HG03045 (cell line): ENCODE results near the gene OTOGL.
"Not testable (repeated sequence)": the region's sequence is repeated elsewhere in the genome, so short reads cannot be mapped to it uniquely, and the experiment has no call there.

Source experiments
- ATAC-seq: cut with Tn5 transposase; IDR thresholded peaks from one replicate; pipeline ENCODE4 v1.9.1; 2021; ENCODE audit warnings: mild to moderate bottlenecking, moderate library complexity; ENCODE audit not compliant: unreplicated experiment

The OTOGL gene

GRCh38 chr12:80213871-80214270 is 114.5 kb downstream of the OTOGL start:
- no peak for ATAC-seq

GRCh38 chr12:80217011-80217535 is 117.7 kb downstream of the OTOGL start:
- ATAC-seq = no peak

GRCh38 chr12:80218925-80219324 is 119.6 kb downstream of the OTOGL start:
- ATAC-seq = not testable (repeated sequence)

GRCh38 chr12:80219345-80219744 is 120.0 kb downstream of the OTOGL start:
- no peak for ATAC-seq

DNA sequence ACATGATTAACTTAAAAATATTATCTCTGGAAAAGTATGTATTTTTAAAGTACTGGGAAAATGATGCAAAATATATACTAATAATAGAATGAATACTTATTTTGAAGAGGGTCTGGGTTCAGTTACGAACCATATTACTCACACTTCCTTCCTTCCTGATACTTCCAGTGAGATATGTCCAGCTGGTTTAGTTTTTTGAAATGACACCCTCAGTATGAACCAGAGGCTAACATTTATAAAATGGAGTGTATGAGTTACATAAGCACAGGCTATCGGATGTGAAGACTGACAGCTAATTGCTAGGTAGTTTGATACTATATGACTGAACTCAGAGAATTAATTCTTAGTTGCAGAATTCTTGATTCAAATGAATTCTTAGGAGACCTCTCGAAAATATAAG is 122.9 kb downstream of the OTOGL start:
- no peak for ATAC-seq

DNA sequence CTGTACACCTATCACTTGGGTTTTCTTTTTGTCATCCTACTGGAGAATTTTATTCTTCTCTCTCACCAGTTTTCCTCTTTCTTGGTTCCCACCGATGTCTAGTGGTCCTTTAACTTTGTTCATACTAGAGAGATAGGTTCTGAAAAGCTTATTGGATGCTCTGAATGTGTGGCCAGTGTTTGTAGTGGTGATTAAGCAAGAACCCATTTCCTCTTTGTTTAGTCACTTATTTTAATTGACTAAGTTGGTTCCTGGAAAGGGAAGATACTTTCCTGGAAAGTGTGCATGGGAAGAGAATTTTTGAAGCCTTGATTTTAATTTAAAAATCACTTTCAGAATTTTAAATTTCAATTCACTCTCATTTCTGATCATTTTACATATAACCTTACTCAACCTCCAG is 127.2 kb downstream of the OTOGL start:
- ATAC-seq = no peak

- not testable (repeated sequence) for ATAC-seq
Observed at GRCh38 chr12:80227904-80228303, 128.6 kb downstream of the OTOGL start.

DNA sequence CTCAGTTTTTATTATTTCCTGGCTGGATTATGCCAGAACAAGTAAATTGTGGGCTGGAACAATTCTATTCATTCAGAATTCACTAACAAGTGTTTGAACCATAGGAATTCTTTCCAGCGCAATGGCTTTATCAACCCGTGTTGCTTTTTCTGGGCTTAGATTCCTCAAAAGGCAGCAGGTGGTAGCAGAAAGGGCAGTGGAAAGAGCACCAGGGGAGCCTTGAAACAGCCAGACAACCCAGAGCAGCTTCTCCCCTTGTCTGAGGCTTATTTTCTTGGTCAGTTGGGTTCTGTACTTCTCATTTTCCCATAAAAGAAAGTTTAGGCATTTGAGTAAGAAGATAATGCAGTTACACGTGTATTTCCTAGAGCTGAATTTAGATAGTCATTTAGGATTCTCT is 130.7 kb downstream of the OTOGL start:
- ATAC-seq = no peak

DNA sequence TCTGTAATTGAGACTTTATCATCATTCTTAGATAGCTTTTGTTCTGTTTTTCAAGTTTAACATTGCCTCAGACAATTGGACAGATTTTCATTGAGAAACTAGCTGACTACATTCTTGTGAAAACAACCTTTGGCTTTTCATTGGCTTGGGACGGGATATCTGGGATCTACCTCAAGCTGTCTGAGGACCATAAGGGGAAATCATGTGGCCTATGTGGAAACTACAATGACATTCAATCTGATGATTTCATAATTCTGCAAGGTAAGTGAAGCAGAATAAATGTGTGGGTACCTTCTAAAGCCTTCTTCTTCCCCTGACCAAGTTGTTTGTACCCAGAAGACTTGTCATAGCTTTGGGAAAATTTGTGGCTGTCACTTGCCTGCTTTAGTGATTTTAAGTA is 133.5 kb downstream of the OTOGL start:
- no peak for ATAC-seq

GRCh38 chr12:80233926-80234325 is 134.6 kb downstream of the OTOGL start:
- no peak for ATAC-seq

DNA sequence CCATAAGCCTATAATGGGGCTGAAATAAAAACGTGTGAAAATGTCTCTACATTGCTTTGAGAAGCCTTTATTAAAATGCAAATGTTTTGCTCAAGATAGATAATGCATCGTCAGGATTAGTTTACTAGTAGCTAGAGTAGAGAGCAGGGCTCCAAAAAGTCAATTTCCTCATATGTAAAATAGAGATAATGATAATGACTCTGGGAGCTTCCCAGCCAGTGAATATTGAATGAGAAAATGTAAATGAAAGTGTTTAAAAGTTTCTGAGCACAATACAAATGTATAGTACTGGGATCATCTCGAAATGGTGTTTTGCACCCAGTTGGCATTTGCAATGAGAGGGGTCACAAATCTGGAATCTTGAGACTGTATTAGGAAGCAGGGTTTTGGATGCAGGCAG is 135.3 kb downstream of the OTOGL start:
- no peak for ATAC-seq

GRCh38 chr12:80235944-80236343 is 136.6 kb downstream of the OTOGL start:
- no peak for ATAC-seq

- ATAC-seq = no peak
Observed at GRCh38 chr12:80239867-80240266, 140.5 kb downstream of the OTOGL start.

DNA sequence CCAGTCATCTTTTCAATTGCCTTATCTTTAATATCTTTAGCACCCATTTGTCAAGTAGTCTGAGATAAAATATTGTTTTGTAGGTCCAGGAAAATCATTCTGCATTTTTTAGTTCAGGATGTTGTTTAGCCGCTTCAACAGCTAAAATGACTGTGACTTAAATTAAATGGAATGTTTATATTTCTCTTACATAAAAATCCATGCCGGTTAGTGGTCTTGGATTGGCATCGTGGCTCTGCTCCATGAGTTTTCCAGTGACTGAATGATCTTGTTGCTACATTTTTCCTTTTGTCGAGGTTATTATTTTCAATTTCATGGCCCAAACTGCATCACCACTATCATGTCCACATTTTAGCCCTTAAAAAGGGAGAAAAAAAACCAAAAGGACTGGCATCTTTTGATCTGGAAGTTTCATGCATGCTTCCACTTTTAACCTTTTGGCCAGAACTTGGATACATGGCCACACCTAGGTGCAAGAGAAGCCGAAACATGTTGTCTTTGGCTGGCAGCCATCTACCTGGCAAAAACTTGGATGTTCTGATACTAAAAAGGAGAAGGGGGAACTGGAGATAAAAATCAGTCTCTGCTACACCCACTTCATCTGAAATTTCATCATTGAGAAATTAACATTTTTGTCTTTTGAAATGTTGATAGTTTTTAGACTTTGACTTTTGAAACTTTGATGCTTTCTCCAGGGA is 142.4 kb downstream of the OTOGL start:
- no peak for ATAC-seq

- no peak for ATAC-seq
Observed at GRCh38 chr12:80242321-80242720, 143.0 kb downstream of the OTOGL start.

GRCh38 chr12:80249581-80249980 is 150.2 kb downstream of the OTOGL start:
- not testable (repeated sequence) for ATAC-seq

DNA sequence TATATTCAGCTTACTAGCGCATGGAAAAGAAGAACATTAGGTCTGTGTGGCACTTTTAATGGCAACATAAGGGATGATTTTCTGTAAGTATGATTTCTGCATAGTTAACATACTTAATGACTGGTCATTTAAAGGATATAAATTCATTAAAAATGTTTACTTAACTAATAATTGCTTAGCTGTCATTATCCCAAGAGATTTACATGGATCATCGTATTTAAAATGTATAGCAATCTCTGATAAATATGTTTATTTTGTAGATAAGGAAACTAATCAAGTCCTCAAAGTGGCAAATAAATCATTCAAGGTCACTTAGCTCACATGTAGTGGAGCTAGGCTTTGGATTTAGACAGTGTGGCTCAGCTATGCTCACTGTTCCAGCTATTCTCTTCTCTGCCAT is 158.6 kb downstream of the OTOGL start:
- ATAC-seq = no peak

- ATAC-seq = no peak
Observed at GRCh38 chr12:80260269-80260668, 160.9 kb downstream of the OTOGL start.

DNA sequence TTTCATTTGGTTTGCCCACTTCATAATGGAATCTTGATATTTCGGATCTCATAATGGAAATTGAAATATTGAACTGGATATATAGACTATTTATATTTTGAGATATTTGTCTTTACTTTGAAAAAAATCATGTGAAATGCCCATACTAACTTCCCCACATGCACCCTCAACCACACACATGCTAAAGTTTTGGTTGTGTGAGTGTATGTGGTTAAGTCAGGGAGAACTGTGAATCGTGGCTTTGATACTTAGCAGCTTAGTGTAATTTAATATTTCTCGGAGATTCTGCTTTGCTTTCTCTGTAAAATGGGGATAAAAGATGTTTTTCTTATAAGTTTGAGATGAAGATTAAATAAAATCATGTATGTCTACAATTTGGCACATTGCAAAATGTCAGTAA is 162.1 kb downstream of the OTOGL start:
- no peak for ATAC-seq

- ATAC-seq = no peak
Observed at GRCh38 chr12:80262346-80262745, 163.0 kb downstream of the OTOGL start.

DNA sequence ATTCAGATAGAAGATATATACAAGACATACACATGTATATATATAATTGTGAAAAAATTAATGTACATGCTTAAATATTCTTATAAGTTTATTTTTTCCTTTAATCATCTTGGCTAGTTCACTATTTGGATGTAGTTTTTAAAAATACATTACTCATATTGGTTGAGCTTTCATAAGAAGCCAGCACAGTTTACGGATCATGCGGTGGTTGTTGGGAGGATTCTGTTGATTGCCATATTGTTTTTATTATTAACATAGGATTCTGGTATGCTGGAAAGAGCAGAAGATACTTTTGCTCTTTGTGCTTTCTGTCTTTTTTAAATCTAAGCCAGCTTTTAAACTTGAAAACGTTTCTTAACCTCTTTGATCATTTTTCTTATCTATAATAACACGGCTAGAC is 163.4 kb downstream of the OTOGL start:
- ATAC-seq = no peak

DNA sequence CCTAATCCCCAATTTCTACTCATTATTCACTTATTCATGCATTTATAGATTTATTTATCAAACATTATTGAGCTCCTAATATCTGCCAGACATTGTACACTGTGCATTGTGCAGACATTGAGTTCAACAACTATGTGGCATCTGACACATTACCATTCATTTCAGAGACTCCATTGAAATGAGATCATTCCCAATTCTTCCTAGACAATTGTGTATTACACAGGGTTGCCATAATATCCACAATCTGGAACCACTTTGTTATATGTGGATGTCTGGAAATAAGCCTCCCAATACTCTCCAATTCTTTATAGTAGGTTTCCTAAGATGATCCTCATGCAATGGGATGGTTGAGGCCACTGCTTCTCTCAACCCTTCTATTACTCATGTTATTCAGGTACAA is 165.0 kb downstream of the OTOGL start:
- ATAC-seq = no peak

GRCh38 chr12:80264891-80265290 is 165.6 kb downstream of the OTOGL start:
- ATAC-seq = no peak
